Measurements from ENCODE around the gene VPS8.

GRCh38 chr3:184816614-184817013, 4.6 kb downstream of the VPS8 start:
- no peak for TF ChIP-seq EP300 (IDR thresholded peaks at IDR 0.05)
- no peak for TF ChIP-seq POLR2A (IDR thresholded peaks at IDR 0.05; ENCODE audit: low read depth)
